Stimulated activated CD4-positive, alpha-beta T cell treated with anti-CD3 and anti-CD28 coated beads, Interleukin-12 subunit alpha, Interleukin-12 subunit beta, amount 100 ng/mL, for 24 hours (primary cell): ENCODE data around the gene SKOR1.

Experiments
- DNase-seq, 2 experiments: peaks; one replicate each; pipeline ENCODE4 v3.0.0-alpha.2; 2020; ENCODE audit warnings: low read depth in 2 of 2

The SKOR1 gene

DNA sequence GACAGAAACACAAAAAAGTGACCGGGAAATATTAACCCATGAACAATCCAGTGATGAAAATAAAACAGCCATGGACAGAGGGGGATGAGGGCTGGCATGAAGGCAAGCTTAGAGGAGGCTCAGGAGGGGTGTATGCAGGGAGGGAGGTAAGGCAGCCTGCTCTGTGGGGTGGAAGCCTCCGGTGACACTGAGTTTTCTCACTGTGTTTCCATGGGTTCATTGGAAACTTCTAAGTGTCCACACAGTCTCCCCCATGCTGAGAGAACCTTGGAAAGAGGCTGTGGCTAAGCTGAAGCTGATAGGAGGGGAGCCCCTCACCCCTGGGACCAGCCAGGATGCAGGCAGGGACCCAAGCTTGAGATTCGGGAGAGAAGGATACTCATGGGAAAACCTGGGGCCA, 6.8 kb upstream of the SKOR1 start:
- DNase-seq = no peak

DNA sequence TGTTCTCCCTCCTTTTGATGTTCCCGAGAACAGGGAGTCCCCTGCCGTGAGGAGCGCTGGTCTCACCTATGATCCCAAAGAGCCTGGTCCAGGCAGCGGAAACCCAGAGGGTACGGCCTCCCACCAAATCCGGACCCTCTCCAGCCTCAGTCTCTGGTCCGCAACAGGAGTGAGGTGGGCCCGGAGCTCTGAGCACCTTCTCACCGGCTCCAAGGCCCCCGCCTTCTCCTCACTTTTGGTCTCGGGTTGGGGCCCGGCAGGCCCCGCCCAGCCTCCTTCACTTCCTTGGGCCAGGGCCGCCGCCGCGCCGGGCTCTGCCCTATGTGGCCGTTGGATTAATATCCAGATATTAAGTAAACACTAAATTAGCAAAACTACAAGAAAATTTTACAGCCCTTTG, 5.7 kb upstream of the SKOR1 start:
- DNase-seq = no peak

DNA sequence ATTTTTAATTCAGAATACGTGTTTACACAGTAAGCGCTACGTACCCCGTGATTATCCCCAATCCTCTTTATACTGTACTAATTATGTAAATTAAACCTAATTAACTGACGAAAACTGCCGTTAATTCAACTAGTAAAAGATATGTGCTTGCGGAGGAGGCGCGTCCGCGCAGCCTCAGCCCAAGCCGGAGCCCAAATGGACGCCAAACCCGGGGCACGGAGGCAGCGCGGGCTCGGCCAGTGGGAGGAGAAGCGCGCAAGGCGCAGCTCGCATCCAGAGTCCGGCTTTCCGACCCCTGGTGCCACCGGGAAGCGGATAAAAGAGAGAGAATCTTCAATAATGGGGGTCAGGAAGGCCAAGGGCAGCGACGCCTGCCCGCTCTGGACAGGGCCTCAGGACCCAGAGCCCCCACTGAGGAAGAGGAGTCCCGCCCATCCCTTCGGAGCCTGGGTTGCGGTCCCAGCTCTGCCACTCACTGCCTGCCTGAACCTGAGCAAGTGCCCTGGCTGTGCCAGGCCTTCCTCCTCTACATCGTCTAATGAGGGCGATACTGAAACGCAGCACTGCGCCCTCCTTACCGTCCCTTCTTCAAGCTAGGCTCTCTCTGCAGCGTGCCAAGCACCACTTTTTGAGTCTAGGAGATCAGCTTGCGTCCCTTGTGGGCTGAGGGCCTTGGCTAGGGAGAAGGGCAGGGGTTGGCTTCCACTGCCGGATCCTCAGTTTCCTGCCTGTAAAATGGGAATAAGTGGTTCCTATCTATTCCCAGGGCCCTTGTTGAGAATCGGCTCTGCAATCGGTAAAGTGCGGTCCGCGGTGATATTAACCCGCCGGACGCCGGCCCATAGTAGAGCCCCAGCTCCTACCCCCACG, 5.0 kb upstream of the SKOR1 start:
- no peak for DNase-seq

DNA sequence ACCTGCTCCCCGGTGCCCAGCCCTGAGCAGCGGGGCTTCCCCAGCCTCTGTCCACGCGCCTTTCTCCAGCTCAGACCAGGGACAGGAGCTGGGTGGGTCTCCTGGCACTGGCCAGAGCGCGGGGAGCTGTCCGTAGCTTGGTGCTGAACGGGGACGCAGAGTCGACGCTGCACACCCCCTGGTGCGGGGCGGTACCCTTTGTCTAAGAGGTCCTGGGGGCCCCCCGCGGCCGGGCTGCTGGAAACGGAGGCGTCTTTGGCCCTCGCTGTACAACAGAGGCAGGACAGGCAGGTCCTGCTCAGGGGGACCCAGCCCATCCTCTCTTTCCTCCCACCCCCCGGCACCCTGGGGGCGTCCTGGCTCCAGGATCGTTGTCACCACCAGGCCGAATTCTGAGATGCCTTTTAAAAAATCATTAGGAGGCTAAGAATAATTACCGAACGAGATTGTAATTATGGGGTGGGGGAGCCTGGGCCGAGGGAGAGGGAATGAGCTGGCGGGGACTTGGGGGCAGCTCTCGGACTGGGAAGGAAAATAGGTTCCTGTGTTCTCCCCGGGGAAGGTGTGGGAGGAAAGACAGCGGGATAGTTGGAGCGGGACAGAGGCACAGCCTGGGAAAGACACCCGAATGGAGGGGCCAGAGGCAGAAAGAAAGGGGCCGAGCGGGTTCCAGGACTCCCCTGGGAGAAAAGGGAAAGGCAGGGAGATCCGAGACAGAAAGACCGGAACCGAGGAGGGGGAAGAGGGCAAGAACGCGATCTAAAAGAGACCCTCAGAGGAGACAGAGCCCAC, 4.1 kb upstream of the SKOR1 start:
- DNase-seq = no peak

DNA sequence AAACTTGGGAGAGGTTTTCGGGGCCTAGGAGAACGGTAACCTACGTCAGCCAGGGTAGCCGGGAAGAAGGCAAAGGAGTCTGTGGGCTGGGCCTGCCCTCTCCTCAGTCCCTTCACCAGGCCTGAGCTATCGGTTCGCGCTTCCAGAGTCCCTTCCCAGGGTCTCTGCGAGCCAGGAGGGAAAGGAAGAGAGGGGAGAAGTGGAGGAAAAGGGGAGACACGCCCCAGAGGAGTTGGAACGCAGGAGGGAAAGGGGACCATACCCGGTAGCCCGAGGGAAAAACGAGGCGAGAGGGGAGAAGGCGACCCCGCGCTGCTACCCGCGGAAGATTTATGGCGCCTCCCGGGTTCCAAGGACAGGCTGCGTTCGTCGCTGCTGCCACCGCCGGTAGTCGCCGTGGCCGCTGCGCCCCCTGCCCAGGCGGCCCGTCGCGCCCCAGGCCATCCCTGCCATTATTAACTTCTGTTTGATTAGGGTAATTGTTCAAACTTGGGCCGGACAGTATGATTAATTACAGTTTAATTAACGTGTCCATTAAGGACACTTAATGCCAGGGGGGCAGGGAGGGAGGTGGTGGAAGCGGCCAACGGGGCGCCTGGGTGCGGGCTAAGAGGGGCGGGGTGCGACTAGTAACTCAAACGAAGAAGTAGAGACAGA, 3.4 kb upstream of the SKOR1 start:
- DNase-seq = no peak

DNA sequence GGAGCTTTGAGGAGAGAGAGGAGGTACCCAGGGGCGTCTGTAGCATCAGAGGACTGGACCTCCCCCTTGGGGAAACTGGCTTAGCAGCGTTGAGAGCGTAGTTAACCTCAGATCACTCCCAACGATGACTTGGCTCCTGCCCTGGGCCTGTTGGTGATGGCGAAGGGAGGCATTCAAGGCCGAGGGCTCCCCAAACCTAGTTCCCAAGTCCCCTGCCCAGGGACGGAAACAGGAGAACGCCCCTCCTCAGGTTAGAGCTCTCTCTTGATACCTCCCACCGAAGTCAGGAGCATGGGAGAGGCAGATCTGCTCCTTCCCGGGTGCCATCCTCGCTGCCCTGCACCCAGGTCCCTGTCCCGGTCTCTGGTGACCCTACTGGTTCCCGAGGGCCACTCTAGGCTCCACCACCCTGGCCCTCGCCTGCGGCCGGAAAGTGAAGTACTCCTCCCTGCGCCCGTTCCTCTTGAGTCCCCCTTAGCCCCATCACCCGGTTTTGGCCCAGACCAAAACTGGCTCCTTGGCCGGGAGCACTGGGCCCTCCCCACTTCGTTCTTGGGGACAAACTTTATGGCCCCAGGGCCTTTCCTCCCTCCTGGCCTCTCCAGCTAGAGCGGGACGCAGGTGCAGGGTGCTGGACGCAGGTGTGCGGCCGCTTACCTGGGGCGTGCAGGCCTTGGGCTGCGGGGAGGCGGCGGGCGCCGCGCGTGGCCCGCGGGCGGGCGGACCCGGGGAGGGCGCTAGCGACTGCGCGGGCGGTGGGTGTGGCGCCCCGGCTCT, 2.6 kb upstream of the SKOR1 start:
- DNase-seq = no peak

DNA sequence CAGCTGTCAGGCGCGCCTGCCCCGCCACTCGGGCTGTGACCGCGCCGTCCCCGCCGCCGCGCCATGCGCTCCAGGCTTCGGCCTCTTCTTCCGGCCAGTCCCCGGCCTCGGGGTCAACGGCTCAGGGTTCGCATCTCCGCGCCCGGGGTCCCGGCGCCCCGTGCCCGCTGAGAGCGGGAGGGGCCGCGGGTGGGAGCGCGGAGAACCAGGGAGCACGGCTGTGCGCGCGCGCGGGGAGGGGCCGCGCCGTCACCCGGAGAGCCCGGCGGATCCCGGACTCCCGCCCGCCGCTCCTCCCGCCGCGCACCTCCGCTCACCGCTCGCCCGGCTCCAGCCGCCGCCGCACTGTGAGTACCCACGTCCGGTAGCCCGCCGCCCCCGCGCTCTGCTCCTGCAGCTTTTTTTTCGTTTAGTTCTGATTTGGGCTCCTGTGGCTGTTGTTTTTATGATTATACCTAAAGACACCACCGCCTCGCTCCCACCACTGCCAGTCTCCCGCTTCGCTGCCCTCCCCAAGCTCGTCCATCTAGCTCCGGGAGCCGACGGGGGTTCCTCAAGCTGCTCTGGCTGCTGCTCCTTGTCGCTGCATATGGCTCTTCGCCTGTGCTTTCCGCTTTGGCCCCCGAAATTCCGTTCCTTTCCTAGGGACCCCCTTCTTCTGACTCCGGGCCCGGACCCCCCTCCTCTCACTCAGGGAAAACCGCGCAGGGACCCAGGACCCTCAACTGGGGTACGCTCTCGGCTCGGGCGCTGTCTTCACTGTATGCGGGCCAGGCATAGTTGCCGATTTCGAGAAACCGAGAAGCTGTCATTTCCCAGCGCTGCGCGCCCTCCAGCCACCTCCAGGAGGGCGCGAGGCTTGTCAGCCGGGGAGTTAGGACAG, 1.8 kb upstream of the SKOR1 start:
- no peak for DNase-seq

DNA sequence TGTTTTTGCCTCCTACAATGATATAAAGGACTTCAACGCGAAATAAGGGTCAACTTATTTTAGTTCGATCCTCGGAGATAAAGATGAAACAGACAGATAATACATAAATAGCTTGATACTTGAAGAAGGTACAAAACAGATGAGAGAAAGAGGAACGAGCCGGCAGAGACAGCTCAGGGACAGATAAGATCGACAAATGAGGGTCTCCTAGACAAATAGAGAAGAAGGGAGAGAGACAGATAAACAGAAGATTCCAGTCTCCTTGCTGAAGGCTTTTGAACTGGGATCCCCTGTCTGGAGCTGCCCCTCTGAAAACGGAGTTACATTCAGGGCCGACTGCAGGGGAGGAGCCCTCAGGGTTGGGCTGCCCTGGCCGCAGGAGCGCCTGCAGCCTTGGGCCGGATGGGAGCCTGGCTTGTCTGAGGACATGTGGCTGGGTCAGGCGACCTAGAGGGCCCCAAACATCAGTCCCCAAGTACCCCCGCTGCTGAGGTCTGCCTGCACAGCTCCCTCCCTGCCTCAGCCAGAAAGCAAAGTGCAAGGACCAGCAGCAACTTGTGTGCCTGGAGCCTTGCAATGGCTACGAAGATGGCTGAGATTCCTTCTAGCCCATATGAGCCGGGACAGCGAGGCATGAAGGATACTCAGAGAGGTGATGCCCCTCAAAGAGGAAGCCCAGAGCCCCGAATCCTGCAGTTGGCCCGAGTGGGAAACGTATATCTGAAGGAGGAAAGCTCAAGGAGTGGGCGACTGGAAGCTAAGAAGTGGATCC, 926 bp upstream of the SKOR1 start:
- no peak for DNase-seq

DNA sequence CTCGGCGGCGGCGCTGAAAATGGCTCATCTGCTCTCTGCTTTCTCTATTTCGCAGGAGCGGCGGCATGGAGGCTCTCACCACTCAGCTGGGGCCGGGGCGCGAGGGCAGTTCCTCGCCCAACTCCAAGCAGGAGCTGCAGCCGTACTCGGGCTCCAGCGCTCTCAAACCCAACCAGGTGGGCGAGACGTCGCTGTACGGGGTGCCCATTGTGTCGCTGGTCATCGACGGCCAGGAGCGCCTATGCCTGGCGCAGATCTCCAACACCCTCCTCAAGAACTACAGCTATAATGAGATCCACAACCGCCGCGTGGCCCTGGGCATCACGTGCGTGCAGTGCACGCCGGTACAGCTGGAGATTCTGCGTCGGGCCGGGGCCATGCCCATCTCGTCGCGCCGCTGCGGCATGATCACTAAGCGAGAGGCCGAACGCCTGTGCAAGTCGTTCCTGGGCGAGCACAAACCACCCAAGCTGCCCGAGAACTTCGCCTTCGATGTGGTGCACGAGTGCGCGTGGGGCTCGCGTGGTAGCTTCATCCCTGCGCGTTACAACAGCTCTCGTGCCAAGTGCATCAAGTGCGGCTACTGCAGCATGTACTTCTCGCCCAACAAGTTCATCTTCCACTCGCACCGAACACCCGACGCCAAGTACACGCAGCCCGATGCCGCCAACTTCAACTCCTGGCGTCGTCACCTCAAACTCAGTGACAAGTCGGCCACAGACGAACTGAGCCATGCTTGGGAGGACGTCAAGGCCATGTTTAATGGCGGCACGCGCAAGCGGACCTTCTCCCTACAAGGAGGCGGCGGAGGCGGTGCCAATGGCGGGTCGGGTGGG, 790 bp downstream of the SKOR1 start:
- no peak for DNase-seq

DNA sequence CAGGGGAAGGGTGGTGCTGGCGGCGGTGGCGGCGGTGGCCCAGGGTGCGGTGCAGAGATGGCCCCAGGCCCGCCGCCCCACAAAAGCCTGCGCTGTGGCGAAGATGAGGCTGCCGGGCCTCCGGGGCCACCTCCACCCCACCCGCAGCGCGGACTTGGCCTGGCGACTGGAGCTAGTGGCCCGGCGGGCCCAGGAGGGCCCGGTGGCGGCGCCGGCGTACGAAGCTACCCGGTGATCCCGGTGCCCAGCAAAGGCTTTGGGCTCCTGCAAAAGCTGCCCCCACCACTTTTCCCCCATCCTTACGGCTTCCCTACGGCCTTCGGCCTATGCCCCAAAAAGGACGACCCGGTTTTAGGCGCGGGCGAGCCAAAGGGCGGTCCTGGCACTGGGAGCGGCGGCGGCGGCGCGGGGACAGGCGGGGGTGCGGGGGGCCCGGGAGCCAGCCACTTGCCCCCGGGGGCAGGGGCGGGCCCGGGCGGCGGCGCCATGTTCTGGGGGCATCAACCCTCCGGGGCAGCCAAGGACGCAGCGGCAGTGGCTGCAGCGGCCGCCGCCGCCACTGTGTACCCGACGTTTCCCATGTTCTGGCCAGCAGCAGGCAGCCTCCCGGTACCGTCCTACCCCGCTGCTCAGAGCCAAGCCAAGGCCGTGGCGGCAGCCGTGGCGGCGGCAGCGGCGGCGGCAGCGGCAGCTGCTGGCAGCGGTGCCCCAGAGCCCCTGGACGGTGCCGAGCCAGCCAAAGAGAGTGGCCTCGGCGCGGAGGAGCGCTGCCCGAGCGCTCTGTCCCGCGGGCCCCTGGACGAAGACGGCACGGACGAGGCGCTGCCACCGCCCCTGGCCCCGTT, 1.6 kb downstream of the SKOR1 start:
- DNase-seq = no peak

DNA sequence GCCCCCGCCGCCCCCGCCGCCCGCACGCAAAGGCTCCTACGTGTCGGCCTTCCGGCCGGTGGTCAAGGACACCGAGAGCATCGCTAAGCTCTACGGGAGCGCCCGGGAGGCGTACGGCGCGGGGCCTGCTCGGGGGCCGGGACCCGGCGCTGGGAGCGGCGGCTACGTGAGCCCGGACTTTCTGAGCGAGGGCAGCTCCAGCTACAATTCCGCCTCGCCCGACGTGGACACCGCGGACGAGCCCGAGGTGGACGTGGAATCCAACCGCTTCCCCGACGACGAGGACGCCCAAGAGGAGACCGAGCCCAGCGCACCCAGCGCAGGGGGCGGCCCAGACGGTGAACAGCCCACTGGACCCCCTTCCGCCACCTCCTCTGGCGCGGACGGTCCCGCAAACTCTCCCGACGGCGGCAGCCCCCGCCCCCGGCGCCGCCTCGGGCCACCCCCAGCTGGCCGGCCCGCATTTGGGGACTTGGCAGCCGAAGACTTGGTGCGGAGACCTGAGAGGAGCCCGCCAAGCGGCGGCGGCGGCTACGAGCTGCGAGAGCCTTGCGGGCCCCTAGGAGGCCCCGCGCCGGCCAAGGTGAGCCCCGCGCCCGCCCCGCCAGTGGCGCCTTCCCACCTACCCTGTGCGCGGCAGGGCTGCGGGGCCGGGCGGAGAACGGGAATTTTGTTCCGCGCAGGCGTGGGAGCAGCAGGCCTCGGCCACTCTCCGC, 2.4 kb downstream of the SKOR1 start:
- DNase-seq = no peak

DNA sequence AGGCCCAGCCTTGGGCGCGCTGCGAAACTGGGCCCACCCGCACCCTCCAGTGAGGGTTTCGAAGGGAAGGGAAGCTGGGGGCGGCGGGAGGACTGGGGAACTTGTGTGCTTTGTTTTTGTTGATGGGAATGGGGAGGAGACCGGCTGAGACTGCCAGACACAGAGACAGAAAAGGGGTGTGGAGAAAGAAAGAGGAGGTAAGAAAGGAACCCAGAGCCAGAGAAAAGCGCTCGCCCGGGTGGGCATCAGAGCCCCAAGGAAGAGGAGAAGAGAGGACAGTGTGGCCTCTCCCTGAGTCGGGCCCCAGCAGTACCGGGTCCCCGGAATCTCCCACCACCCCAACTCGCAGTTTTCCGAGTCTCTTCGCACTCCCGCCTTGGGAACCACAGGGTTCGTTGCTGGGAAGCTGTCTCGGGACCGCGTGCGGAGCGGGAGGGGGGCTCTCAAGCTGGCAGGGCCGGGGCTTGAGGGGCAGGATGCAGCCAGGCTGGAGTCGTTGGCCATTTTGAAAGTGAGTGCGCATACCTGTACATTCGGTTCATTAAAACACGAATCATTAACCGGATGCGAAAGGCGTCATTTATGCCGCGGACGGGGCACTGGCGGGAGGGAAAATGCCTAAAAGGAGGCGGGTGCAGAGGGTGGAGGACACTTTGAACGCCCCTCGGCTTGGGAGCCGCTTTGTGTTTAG, 3.1 kb downstream of the SKOR1 start:
- DNase-seq = no peak

DNA sequence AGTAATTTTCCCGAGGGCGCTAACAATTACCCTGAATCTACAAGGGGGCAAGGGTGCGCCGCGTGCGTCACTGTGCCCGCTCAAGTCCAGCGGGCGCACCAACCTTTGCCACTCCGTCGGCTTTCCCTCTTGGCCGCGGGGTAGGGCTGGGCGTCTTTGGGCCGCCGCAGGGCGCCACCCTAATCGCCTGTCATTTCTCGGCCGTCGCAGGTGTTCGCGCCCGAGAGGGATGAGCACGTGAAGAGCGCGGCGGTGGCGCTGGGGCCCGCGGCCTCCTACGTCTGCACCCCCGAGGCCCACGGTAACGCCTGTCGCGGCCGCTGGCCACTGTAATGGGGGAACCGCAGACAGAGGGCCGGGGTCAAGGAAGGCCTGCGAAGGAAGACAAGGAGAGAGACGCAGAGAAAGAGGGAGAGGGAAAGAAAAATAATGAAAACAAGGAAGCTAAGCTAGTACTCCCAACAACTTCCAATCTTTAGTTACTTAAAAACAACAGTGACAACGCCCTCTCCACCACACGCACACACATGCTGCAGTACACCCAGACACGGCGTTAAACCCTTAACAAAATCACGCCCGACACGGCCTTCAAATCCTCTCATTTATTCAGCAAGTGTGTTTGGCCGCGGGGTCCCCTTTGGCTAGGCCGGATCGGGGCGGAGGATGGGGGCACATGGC, 3.8 kb downstream of the SKOR1 start:
- no peak for DNase-seq

DNA sequence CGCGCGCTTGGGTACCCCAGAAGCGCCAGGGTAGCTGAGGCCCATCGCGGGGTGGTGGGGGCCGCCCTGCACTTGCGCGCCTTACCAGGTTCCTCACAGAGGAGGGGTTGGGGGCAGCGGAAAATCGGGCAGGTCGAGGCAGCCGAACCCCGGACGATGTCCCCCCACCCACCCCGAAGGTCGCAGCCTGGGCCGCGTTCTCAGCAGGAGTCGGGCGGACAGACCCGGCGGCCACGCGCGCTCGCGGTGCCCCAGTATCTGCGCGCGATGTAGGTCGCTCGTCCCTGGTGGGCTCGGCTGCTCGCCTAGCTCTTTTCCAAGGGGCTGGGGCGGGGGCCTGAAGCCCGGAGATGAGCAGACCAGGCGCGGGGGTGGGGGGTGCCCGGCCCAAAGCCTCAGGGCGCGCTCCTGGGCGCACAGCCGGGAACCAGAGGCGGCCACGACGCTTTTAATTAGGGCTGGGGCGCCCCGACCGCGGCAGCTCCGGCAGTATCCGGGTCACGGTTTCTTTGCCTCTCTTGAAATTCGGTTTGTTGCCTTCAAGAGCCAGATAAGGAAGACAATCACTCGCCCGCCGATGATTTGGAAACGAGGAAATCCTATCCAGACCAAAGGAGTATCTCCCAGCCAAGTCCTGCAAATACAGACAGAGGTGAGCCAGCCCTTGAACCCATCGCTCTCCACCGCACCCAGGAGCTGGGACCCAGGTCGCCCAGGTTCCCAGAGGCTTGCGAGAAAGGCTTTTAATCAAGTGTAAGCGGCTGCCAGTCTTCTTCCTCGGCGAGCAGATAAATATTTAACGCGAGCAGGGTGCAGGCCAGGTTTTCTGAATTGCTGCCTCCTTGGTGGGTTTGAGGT, 4.6 kb downstream of the SKOR1 start:
- no peak for DNase-seq

DNA sequence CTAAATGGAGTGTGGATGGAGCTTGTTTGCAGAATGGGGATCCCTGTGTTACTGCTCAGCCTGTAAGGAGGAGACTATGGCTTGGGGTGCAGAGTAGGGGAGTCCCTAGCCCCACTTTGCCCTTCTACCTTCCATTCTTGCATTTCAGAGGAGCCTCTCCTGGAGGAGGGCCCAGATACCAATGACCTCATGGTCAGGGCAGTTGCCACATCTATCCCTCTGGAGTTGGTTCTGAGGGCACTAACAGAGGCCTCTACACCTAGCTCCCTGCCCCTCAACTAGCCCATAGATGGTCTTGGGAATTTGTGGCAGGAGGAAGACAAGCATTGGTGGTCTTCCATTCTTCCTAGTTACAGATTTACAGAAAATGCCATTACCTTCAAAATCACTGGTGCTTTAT, 6.1 kb downstream of the SKOR1 start:
- no peak for DNase-seq
